Spleen (tissue), 11 donors: ENCODE results near the gene BRSK2. TPM values are rescaled to one million over a fixed set of nuclear protein-coding genes. Genes with fewer than 3 reads are reported as not detected.

Source experiments
- DNase-seq: peaks from one replicate; pipeline ENCODE4 v3.0.0-alpha.2; 2020
- H3K27ac ChIP-seq, 8 donors: fragments of 200-600 bp; sonication (generic) in 7 of 8; 1 replicate in 4 of 8; 2 replicates in 4 of 8; pipeline versions ENCODE4 v1.5.0 to v1.8.0; 2016 to 2021; ENCODE audit warnings: inconsistent platforms in 4 of 8, mild to moderate bottlenecking in 4 of 8, moderate library complexity in 1 of 8
- H3K27me3 ChIP-seq, 7 donors: fragments of 200-600 bp; sonication (generic) in 6 of 7; replicated peaks in 1 of 7; 1 replicate in 4 of 7; 2 replicates in 3 of 7; pipeline versions ENCODE4 v1.5.0 to v1.8.0; 2016 to 2021; ENCODE audit warnings: inconsistent platforms in 3 of 7, mild to moderate bottlenecking in 1 of 7
- H3K36me3 ChIP-seq, 6 donors: fragments of 200-600 bp; sonication (generic) in 5 of 6; 1 replicate in 4 of 6; 2 replicates in 2 of 6; pipeline versions ENCODE4 v1.5.0 to v1.8.0; 2016 to 2021; ENCODE audit warnings: inconsistent platforms in 2 of 6
- H3K4me1 ChIP-seq, 6 donors: fragments of 200-600 bp; sonication (generic) in 5 of 6; 1 replicate in 3 of 6; 2 replicates in 3 of 6; pipeline versions ENCODE4 v1.5.0 to v1.8.0; 2016 to 2021; ENCODE audit warnings: inconsistent platforms in 3 of 6
- H3K4me3 ChIP-seq, 8 donors: fragments of 200-600 bp; sonication (generic) in 7 of 8; 1 replicate in 4 of 8; 2 replicates in 4 of 8; pipeline versions ENCODE4 v1.5.0 to v1.8.0; 2016 to 2021; ENCODE audit warnings: inconsistent platforms in 4 of 8, mild to moderate bottlenecking in 4 of 8, moderate library complexity in 2 of 8
- H3K9me3 ChIP-seq, 8 donors: fragments of 200-600 bp; sonication (generic) in 7 of 8; 1 replicate in 4 of 8; 2 replicates in 4 of 8; pipeline versions ENCODE4 v1.5.0 to v1.8.0; 2016 to 2021; ENCODE audit warnings: inconsistent platforms in 4 of 8
- CTCF ChIP-seq, 11 experiments: fragments of 200-600 bp in 7 of 11; fragments of 450-650 bp in 4 of 11; sonication (generic) in 4 of 11; IDR thresholded peaks in 8 of 11; conservative IDR thresholded peaks in 3 of 11; 1 replicate in 7 of 11; 2 replicates in 4 of 11; pipeline versions ENCODE4 v1.4.0 to v1.8.0; 2016 to 2021; ENCODE audit warnings: antibody characterized with exemption in 11 of 11, inconsistent platforms in 4 of 11, mild to moderate bottlenecking in 1 of 11
- POLR2A ChIP-seq, 3 donors: fragments of 450-650 bp; IDR thresholded peaks; one replicate each; pipeline ENCODE4 v1.5.1; 2017; ENCODE audit warnings: antibody characterized with exemption in 3 of 3, mild to moderate bottlenecking in 1 of 3
- POLR2AphosphoS5 ChIP-seq, 3 donors: sonication (generic); formaldehyde crosslinking; IDR thresholded peaks; one replicate each; pipeline ENCODE4 v1.5.1; 2017; ENCODE audit warnings: antibody characterized with exemption in 3 of 3
- WGBS, 5 donors: extraction: QIAGEN DNeasy Blood & Tissue Kit in 3 of 5; methylation state at CpG; one replicate each; pipeline versions ENCODE4 v1.1.5 to v1.1.7; 2013 to 2018; 5-methylcytosine and 5-hydroxymethylcytosine counted together
- intact Hi-C: fragments of 100-400 bp; cut with DNase I; formaldehyde crosslinking; loops from one replicate; pipeline ENCODE4 v1.15.0; 2023; ENCODE audit warnings: low total_unique reads
- polyA plus RNA-seq, 3 donors: library from polyadenylated mRNA; stranded (reverse); fragments of 200-250 nt; gene quantifications; one replicate each; pipeline ENCODE4 v1.2.1, GENCODE V29; 2013
- total RNA-seq, 7 donors: library from RNA; depleted of rRNA in 3 of 7; stranded (reverse); fragments of >200 nt in 3 of 7; fragmentation: NEBNext Ultra II Directional in 4 of 7; extraction: Animal tissue kit (Norgen Biotek cat#: 25700) in 4 of 7; gene quantifications; one replicate each; pipeline versions ENCODE4 v1.1.0 to v1.2.1, GENCODE V29; 2016 to 2021
- donor health status: healthy with polysubstance abuse.
- donor health status: DM: no; HTN: no; CAD: no; lungs with moderate emphysema.
- donor health status: DM: no; HTN: no; CAD: no.
- donor health status: Bipolar disorder and iron deficiency.
- donor health status: healthy.
- donor health status: DM: no; HTN: no; CAD: no.
- donor health status: DM: yes; HTN: yes; CAD: no.

The BRSK2 gene
- total and polyA plus RNA-seq, 10 donors: 0.17 to 1.5 (median 0.42) TPM

GRCh38 chr11:1390569-1391164, 933 bp downstream of the BRSK2 start:
- H3K27ac ChIP-seq: no peak overlapping the region
- intact Hi-C loops: no loop called here
- DNase-seq: peak; percentile 83
- peak overlapping the region in 1 of 8 donors; percentile 80 for H3K4me3 ChIP-seq
- H3K9me3 ChIP-seq: no peaks in the 10 kb centered on the region
- 2 to 4% (median 3%) methylated on average over 29 to 73 of the region's 73 CpGs; no CpG with 5 or more reads in 1 of the 5 donors for WGBS, 5 donors
- H3K36me3 ChIP-seq: no peaks in the 10 kb centered on the region
- peaks cover 6 to 25% (median 15%) of the 10 kb centered on the region in 6 donors for H3K4me1 ChIP-seq
- peaks cover 7 to 69% (median 39%) of the 10 kb centered on the region in 7 donors for H3K27me3 ChIP-seq
- TF ChIP-seq POLR2AphosphoS5 (IDR thresholded peaks at IDR 0.05) (no peak), CTCF (IDR thresholded peaks at IDR 0.05 in 8 of 11, conservative IDR thresholded peaks at IDR 0.05 in 3 of 11) (peak in 1 of 11 experiments; percentile 8), POLR2A (IDR thresholded peaks at IDR 0.05) (no peak)

GRCh38 chr11:1391165-1392075, 1.7 kb downstream of the BRSK2 start:
- no peak overlapping the region for H3K27ac ChIP-seq
- 27 to 54% (median 47%) methylated on average over 34 to 35 of the region's 35 CpGs for WGBS, 5 donors

DNA sequence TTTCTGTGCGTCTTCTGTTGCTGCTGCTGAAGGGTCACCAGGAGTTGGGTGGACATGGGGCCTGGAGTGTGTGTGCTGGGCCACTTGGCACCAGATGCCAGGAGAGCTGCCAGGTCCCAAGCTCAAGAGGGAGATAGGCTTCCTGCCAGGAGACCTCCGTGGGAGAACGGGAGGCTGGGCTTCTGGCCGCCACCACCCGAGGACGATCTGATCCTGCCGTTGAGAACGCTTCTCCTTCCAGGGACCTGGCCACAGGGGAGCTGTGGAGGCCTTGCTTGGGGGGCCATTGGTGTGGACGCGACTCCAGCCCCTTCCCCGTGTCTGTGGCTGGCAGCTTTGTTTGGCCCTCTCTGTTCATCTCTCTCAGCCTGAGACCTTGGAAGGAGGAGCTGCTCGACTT, 2.4 kb downstream of the BRSK2 start:
- Histone ChIP-seq H3K27ac (no peak overlapping the region), H3K36me3 (no peaks in the 10 kb centered on the region)
- 57 to 79% (median 72%) methylated on average over 4 to 12 of the region's 12 CpGs for WGBS, 5 donors

More at GRCh38 chr11:1391165-1392075, 1.7 kb downstream of the BRSK2 start:
- TF ChIP-seq POLR2A (IDR thresholded peaks at IDR 0.05) (no peak), POLR2AphosphoS5 (IDR thresholded peaks at IDR 0.05) (no peak), CTCF (IDR thresholded peaks at IDR 0.05 in 8 of 11, conservative IDR thresholded peaks at IDR 0.05 in 3 of 11) (peak in 1 of 11 experiments; percentile 3)
- intact Hi-C loops: no loop called here
- no peaks in the 10 kb centered on the region for H3K36me3 ChIP-seq
- DNase-seq: no peak
- H3K4me3 ChIP-seq: peak overlapping the region in 1 of 8 donors; percentile 80
- peaks cover 7 to 76% (median 39%) of the 10 kb centered on the region in 7 donors for H3K27me3 ChIP-seq
- H3K9me3 ChIP-seq: no peaks in the 10 kb centered on the region
- peaks cover 6 to 25% (median 15%) of the 10 kb centered on the region in 6 donors for H3K4me1 ChIP-seq

More for the DNA sequence above, 2.4 kb downstream of the BRSK2 start:
- intact Hi-C loops: no loop called here
- no peak for DNase-seq
- no peak overlapping the region for H3K4me3 ChIP-seq
- TF ChIP-seq POLR2AphosphoS5 (IDR thresholded peaks at IDR 0.05): no peak
- TF ChIP-seq CTCF (IDR thresholded peaks at IDR 0.05 in 8 of 11, conservative IDR thresholded peaks at IDR 0.05 in 3 of 11): no peak
- TF ChIP-seq POLR2A (IDR thresholded peaks at IDR 0.05): no peak
- H3K27me3 ChIP-seq: peaks cover 7 to 83% (median 39%) of the 10 kb centered on the region in 7 donors
- no peaks in the 10 kb centered on the region for H3K9me3 ChIP-seq
- H3K4me1 ChIP-seq: peaks cover 6 to 25% (median 15%) of the 10 kb centered on the region in 6 donors
